DOHH2 (cell line): ENCODE measurements around the gene CARD8.

Experiments
- H3F3A ChIP-seq: fragments of 200-600 bp; sonication (generic), shearing (Covaris generic); 2 replicates; pipeline ENCODE4 v1.6.0; 2016; ENCODE audit warnings: antibody characterized with exemption, mild to moderate bottlenecking; ENCODE audit not compliant: control insufficient read depth, insufficient read depth
- H3K27ac ChIP-seq: fragments of 200-600 bp; sonication (generic); 2 replicates; pipeline ENCODE4 v1.5.1; 2014; ENCODE audit warnings: low read depth, mild to moderate bottlenecking, low read length, moderate library complexity
- H3K27me3 ChIP-seq: fragments of 200-600 bp; sonication (generic); 2 replicates; pipeline ENCODE4 v1.6.1; 2014; ENCODE audit warnings: mild to moderate bottlenecking, low read length, mixed read lengths; ENCODE audit not compliant: control insufficient read depth
- H3K36me3 ChIP-seq: fragments of 200-600 bp; sonication (generic); 2 replicates; pipeline ENCODE4 v1.6.1; 2014; ENCODE audit warnings: mild to moderate bottlenecking, low read length, moderate library complexity, mixed read lengths; ENCODE audit not compliant: control insufficient read depth
- H3K4me1 ChIP-seq: fragments of 200-600 bp; sonication (generic); 2 replicates; pipeline ENCODE4 v1.6.1; 2014; ENCODE audit warnings: mild to moderate bottlenecking, low read length, mixed read lengths; ENCODE audit not compliant: control insufficient read depth
- H3K4me2 ChIP-seq: fragments of 200-600 bp; sonication (generic); 2 replicates; pipeline ENCODE4 v1.6.0; 2014; ENCODE audit warnings: mild to moderate bottlenecking, low read length, moderate library complexity
- H3K4me3 ChIP-seq: fragments of 200-600 bp; sonication (generic); 2 replicates; pipeline ENCODE4 v1.5.1; 2014; ENCODE audit warnings: mild to moderate bottlenecking, low read length, mixed read lengths
- H3K79me2 ChIP-seq: fragments of 200-600 bp; sonication (generic); 2 replicates; pipeline ENCODE4 v1.6.1; 2014; ENCODE audit warnings: mild to moderate bottlenecking, low read length, mixed read lengths; ENCODE audit not compliant: control insufficient read depth
- H3K9me2 ChIP-seq: fragments of 200-600 bp; sonication (generic); replicated peaks from 2 replicates; pipeline ENCODE4 v1.6.1; 2014; ENCODE audit warnings: mild to moderate bottlenecking, low read length, mixed read lengths; ENCODE audit not compliant: control insufficient read depth
- H3K9me3 ChIP-seq: fragments of 200-600 bp; sonication (generic); 2 replicates; pipeline ENCODE4 v1.6.1; 2014; ENCODE audit warnings: antibody characterized with exemption, low read length, mixed read lengths; ENCODE audit not compliant: control insufficient read depth, insufficient read depth
- H4K20me1 ChIP-seq: fragments of 200-600 bp; sonication (generic); 2 replicates; pipeline ENCODE4 v1.6.0; 2014; ENCODE audit warnings: low read depth, mild to moderate bottlenecking, antibody characterized with exemption, low read length, moderate library complexity; ENCODE audit not compliant: control insufficient read depth, insufficient read depth
- CTCF ChIP-seq: fragments of 200-600 bp; sonication (generic); IDR thresholded peaks from one replicate; pipeline ENCODE4 v1.5.1; 2014; ENCODE audit warnings: antibody characterized with exemption, mild to moderate bottlenecking, low read depth, low read length; ENCODE audit not compliant: poor library complexity, severe bottlenecking
- EZH2phosphoT487 ChIP-seq: fragments of 200-600 bp; sonication (generic); IDR thresholded peaks from 2 replicates; pipeline ENCODE4 v1.6.1; 2017; ENCODE audit warnings: borderline replicate concordance, mild to moderate bottlenecking, antibody characterized with exemption, low read length, moderate library complexity, mixed read lengths

Gene CARD8

GRCh38 chr19:48210005-48210404 is 45.7 kb downstream of the CARD8 start:
- H3F3A ChIP-seq = peaks cover 16% of the 10 kb centered on the region
- H3K27ac ChIP-seq = no peak overlapping the region
- peaks cover 13% of the 10 kb centered on the region for H3K4me1 ChIP-seq
- peak overlapping the region; percentile 24; the same call in 1 of the 2 replicates for H3K4me2 ChIP-seq
- H3K9me3 ChIP-seq = no peaks in the 10 kb centered on the region
- H3K27me3 ChIP-seq = no peaks in the 10 kb centered on the region
- H3K36me3 ChIP-seq = peaks cover 46% of the 10 kb centered on the region
- peaks cover 10% of the 10 kb centered on the region for H3K79me2 ChIP-seq
- H3K4me3 ChIP-seq = no peak overlapping the region
- no peaks in the 10 kb centered on the region for H3K9me2 ChIP-seq
- TF ChIP-seq CTCF = no peak
- no peak for TF ChIP-seq EZH2phosphoT487
- H4K20me1 ChIP-seq = no peaks in the 10 kb centered on the region

GRCh38 chr19:48206397-48207093 is 49.2 kb downstream of the CARD8 start:
- no peaks in the 10 kb centered on the region for H3K27me3 ChIP-seq
- peaks cover 29% of the 10 kb centered on the region for H3K4me1 ChIP-seq
- H4K20me1 ChIP-seq = no peaks in the 10 kb centered on the region
- TF ChIP-seq CTCF = no peak
- no peak for TF ChIP-seq EZH2phosphoT487
- no peak overlapping the region for H3K4me2 ChIP-seq
- peaks cover 11% of the 10 kb centered on the region for H3F3A ChIP-seq
- H3K27ac ChIP-seq = no peak overlapping the region
- H3K4me3 ChIP-seq = no peak overlapping the region
- no peaks in the 10 kb centered on the region for H3K9me2 ChIP-seq
- H3K36me3 ChIP-seq = peaks cover 23% of the 10 kb centered on the region
- no peaks in the 10 kb centered on the region for H3K9me3 ChIP-seq
- H3K79me2 ChIP-seq = peaks cover 29% of the 10 kb centered on the region

- peaks cover 16% of the 10 kb centered on the region for H3K36me3 ChIP-seq
- peak overlapping the region; percentile 85 for H3K4me2 ChIP-seq
- no peaks in the 10 kb centered on the region for H3K9me3 ChIP-seq
- no peak for TF ChIP-seq EZH2phosphoT487
- no peak for TF ChIP-seq CTCF
- peak overlapping the region; percentile 56 for H3K27ac ChIP-seq
- peak overlapping the region; percentile 83 for H3K4me3 ChIP-seq
- no peaks in the 10 kb centered on the region for H4K20me1 ChIP-seq
- no peaks in the 10 kb centered on the region for H3K9me2 ChIP-seq
- H3K27me3 ChIP-seq = no peaks in the 10 kb centered on the region
- peaks cover 22% of the 10 kb centered on the region for H3K4me1 ChIP-seq
- peaks cover 29% of the 10 kb centered on the region for H3K79me2 ChIP-seq
- H3F3A ChIP-seq = peaks cover 5% of the 10 kb centered on the region
These were observed 51.7 kb downstream of the CARD8 start for GRCh38 chr19:48203794-48204628.
